Activated CD8-positive, alpha-beta memory T cell treated with anti-CD3 and anti-CD28 coated beads, Interleukin-2, amount 10 ng/mL, durations not matched to agents 7 days and 5 days (primary cell): ENCODE results near the gene PPCS. TPM values are rescaled to one million over a fixed set of nuclear protein-coding genes. Genes with fewer than 3 reads are reported as not detected.
A peak's percentile ranks its signal among the peaks of the same experiment; 100 is the strongest.
"Not testable (repeated sequence)": the region's sequence is repeated elsewhere in the genome, so short reads cannot be mapped to it uniquely, and the experiment has no call there.

Experiments used
- ATAC-seq: fragments of 150-1000 bp; cut with Tn5 transposase; one replicate; pipeline ENCODE4 v1.10.0; 2021; ENCODE audit warnings: moderate library complexity
- CTCF ChIA-PET: fragments of 350-600 bp; sonication (Branson Sonifier 250); formaldehyde crosslinking; loops from one replicate; lab custom pipeline; 2021; ENCODE audit warnings: antibody characterized with exemption; lab: Charles Lee
- DNase-seq: peaks from one replicate; pipeline ENCODE4 v3.0.0-alpha.2; 2020
- H3K27ac Mint-ChIP-seq: one replicate; pipeline ENCODE4 v1.8.0; 2021; ENCODE audit warnings: mild to moderate bottlenecking, mixed read lengths
- H3K27me3 Mint-ChIP-seq: one replicate; pipeline ENCODE4 v1.8.0; 2021; ENCODE audit warnings: mixed read lengths
- H3K36me3 Mint-ChIP-seq: one replicate; pipeline ENCODE4 v1.8.0; 2021; ENCODE audit warnings: mild to moderate bottlenecking, mixed read lengths
- H3K4me1 Mint-ChIP-seq: one replicate; pipeline ENCODE4 v1.8.0; 2021; ENCODE audit warnings: mixed read lengths
- H3K4me3 Mint-ChIP-seq: one replicate; pipeline ENCODE4 v1.8.0; 2021; ENCODE audit warnings: mild to moderate bottlenecking, moderate library complexity, mixed read lengths
- H3K9me3 Mint-ChIP-seq: one replicate; pipeline ENCODE4 v1.8.0; 2022; ENCODE audit warnings: low read depth, mixed read lengths
- total RNA-seq, 2 experiments: library from RNA; stranded (reverse); gene quantifications; one replicate each; pipeline ENCODE4 v1.2.3, GENCODE V29; 2021

PPCS gene
- total RNA-seq, 2 experiments from 2014 or later: 32.0 to 40.4 TPM

- Mint-ChIP-seq H3K4me1 (peaks cover 33% of the 10 kb centered on the region), H3K4me3 (peak within 1 kb of the TSS; percentile 69), H3K36me3 (peaks cover 27% of the 10 kb centered on the region), H3K27me3 (peaks cover 4% of the 10 kb centered on the region), H3K27ac (peak within 1 kb of the TSS; percentile 75), H3K9me3 (no peaks in the 10 kb centered on the region)
- CTCF ChIA-PET: interaction anchor here (1.0 to 1.7 kb wide), 2 partner anchors 11 kb away, joined by 3 to 6 read pairs; no protein-coding TSS in a partner anchor
- DNase-seq (peak; percentile 98), ATAC-seq (peak; percentile 99)
Observed at GRCh38 chr1:42462828-42463763, 6.8 kb downstream of the PPCS start, which contains the start of gene CCDC30. TSS of gene CCDC30 (plus strand) at chr1:42463286. CDS start at chr1:42480552, 17,266 bp downstream.

GRCh38 chr1:42463921-42464320 is 7.6 kb downstream of the PPCS start:
- Mint-ChIP-seq H3K9me3 (no peaks in the 10 kb centered on the region), H3K27me3 (peaks cover 7% of the 10 kb centered on the region), H3K4me1 (peaks cover 30% of the 10 kb centered on the region), H3K27ac (no peak overlapping the region), H3K36me3 (peaks cover 20% of the 10 kb centered on the region), H3K4me3 (peak overlapping the region; percentile 69)
- no peak for DNase-seq
- no peak for ATAC-seq
- CTCF ChIA-PET: interaction anchor here (0.7 to 1.7 kb wide), 2 partner anchors 10 to 120 kb away, joined by 4 to 6 read pairs; no protein-coding TSS in a partner anchor

- CTCF ChIA-PET: no interaction called here
- H3K4me1 Mint-ChIP-seq: peaks cover 26% of the 10 kb centered on the region
- peaks cover 7% of the 10 kb centered on the region for H3K27me3 Mint-ChIP-seq
- no peaks in the 10 kb centered on the region for H3K9me3 Mint-ChIP-seq
- DNase-seq: no peak
- peaks cover 2% of the 10 kb centered on the region for H3K36me3 Mint-ChIP-seq
- no peak for ATAC-seq
- H3K4me3 Mint-ChIP-seq: no peak overlapping the region
- H3K27ac Mint-ChIP-seq: no peak overlapping the region
Observed at GRCh38 chr1:42466030-42466429, 9.7 kb downstream of the PPCS start.

- DNase-seq: no peak
- H3K4me3 Mint-ChIP-seq: no peak overlapping the region
- H3K27ac Mint-ChIP-seq: no peak overlapping the region
- H3K9me3 Mint-ChIP-seq: no peaks in the 10 kb centered on the region
- peaks cover 3% of the 10 kb centered on the region for H3K27me3 Mint-ChIP-seq
- peaks cover 3% of the 10 kb centered on the region for H3K4me1 Mint-ChIP-seq
- no peak for ATAC-seq
- CTCF ChIA-PET: interaction anchor here (1.2 kb wide), 1 partner anchor 19 kb away, joined by 3 read pairs; no protein-coding TSS in a partner anchor
- no peaks in the 10 kb centered on the region for H3K36me3 Mint-ChIP-seq
Observed at GRCh38 chr1:42469727-42470126, 13.4 kb downstream of the PPCS start.

DNA sequence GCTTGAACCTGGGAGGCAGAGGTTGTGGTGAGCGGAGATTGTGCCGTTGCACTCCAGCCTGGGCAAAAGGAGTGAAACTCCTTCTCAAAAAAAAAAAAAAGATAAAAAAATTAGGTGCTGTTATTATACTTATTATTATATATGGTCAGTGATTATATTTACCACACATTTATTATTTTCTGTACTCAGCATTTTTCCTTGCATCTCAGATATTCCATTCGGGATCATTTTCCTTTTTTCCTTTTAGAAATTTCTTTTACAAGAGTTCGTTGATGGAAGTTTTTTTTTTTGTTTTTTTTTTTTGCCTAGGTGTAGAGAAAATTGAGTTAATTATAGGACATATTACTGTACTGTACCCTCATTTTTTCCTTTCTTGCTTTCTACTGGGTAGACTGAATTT is 20.3 kb downstream of the PPCS start:
- no peaks in the 10 kb centered on the region for H3K27me3 Mint-ChIP-seq
- CTCF ChIA-PET: no interaction called here
- H3K9me3 Mint-ChIP-seq: no peaks in the 10 kb centered on the region
- ATAC-seq (no peak), DNase-seq (no peak)
- H3K4me3 Mint-ChIP-seq: no peak overlapping the region
- H3K27ac Mint-ChIP-seq: no peak overlapping the region
- H3K4me1 Mint-ChIP-seq: no peaks in the 10 kb centered on the region
- H3K36me3 Mint-ChIP-seq: no peaks in the 10 kb centered on the region

DNA sequence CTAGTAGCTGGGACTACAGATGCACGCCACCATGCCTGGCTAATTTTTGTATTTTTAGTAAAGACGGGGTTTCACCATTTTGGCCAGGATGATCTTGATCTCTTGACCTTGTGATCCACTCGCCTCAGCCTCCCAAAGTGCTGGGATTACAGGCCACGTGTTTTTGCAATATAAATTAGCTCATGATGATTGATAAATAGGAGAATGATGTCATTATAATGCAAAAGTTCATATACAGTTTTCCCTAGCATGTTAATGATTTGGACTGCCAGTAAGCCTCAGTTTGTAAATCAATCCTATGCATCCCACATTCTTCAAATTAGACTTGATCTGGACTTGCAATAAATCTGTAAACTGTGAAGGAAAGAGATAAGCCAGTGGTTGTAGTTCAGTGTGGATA is 21.0 kb downstream of the PPCS start:
- H3K4me3 Mint-ChIP-seq, ATAC-seq, DNase-seq, H3K27ac Mint-ChIP-seq, CTCF ChIA-PET, H3K9me3 Mint-ChIP-seq, H3K4me1 Mint-ChIP-seq, H3K27me3 Mint-ChIP-seq, H3K36me3 Mint-ChIP-seq: not testable (repeated sequence)

- no peak for ATAC-seq
- H3K27me3 Mint-ChIP-seq: no peaks in the 10 kb centered on the region
- CTCF ChIA-PET: no interaction called here
- no peak for DNase-seq
- no peaks in the 10 kb centered on the region for H3K4me1 Mint-ChIP-seq
- H3K9me3 Mint-ChIP-seq: no peaks in the 10 kb centered on the region
- no peak overlapping the region for H3K4me3 Mint-ChIP-seq
- no peaks in the 10 kb centered on the region for H3K36me3 Mint-ChIP-seq
- H3K27ac Mint-ChIP-seq: no peak overlapping the region
Observed at GRCh38 chr1:42477775-42478174, 21.4 kb downstream of the PPCS start.

- no peak for DNase-seq
- Mint-ChIP-seq H3K36me3 (no peaks in the 10 kb centered on the region), H3K4me3 (no peak overlapping the region), H3K27me3 (no peaks in the 10 kb centered on the region), H3K4me1 (no peaks in the 10 kb centered on the region), H3K27ac (no peak overlapping the region), H3K9me3 (no peaks in the 10 kb centered on the region)
- no peak for ATAC-seq
- CTCF ChIA-PET: no interaction called here
Observed at GRCh38 chr1:42479621-42480020, 23.3 kb downstream of the PPCS start.

GRCh38 chr1:42480921-42481320 is 24.6 kb downstream of the PPCS start:
- Mint-ChIP-seq H3K27me3 (no peaks in the 10 kb centered on the region), H3K9me3 (no peaks in the 10 kb centered on the region), H3K27ac (no peak overlapping the region), H3K4me3 (no peak overlapping the region), H3K36me3 (no peaks in the 10 kb centered on the region), H3K4me1 (no peaks in the 10 kb centered on the region)
- DNase-seq (no peak), ATAC-seq (no peak)
- CTCF ChIA-PET: interaction anchor here (1.7 kb wide), 1 partner anchor 9 kb away, joined by 4 read pairs; no protein-coding TSS in a partner anchor

DNA sequence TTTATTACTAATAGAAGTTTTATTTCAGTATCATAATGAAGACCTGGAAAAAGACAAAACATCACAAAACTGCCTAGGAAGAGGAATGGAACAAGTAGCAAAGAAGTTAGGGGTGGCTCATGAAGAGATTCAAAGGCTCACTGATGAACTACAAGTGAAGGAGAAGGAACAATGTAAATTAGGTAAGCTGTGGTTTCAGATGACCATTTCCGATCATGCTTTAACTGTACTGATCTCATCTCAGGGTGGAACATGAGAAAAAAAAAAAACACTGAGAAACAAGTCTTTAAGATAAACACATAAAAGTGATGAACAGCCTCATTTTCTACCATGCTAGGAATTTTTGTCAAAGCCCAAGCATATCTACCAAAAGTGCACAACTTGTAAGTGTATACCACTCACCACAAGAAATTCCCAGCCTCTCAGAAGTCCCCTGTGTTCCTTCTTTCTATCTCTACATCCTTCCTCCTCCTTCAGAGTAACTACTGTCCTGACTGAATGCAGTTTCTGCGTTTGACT is 26.4 kb downstream of the PPCS start:
- Mint-ChIP-seq H3K27ac (no peak overlapping the region), H3K27me3 (no peaks in the 10 kb centered on the region), H3K36me3 (no peaks in the 10 kb centered on the region), H3K4me3 (no peak overlapping the region), H3K9me3 (no peaks in the 10 kb centered on the region), H3K4me1 (no peaks in the 10 kb centered on the region)
- no peak for ATAC-seq
- CTCF ChIA-PET: no interaction called here
- DNase-seq: no peak

GRCh38 chr1:42484382-42484781 is 28.0 kb downstream of the PPCS start:
- Mint-ChIP-seq H3K36me3 (no peaks in the 10 kb centered on the region), H3K27me3 (no peaks in the 10 kb centered on the region), H3K9me3 (no peaks in the 10 kb centered on the region), H3K27ac (no peak overlapping the region), H3K4me3 (no peak overlapping the region), H3K4me1 (no peaks in the 10 kb centered on the region)
- no peak for ATAC-seq
- CTCF ChIA-PET: no interaction called here
- DNase-seq: no peak

GRCh38 chr1:42490237-42490636 is 33.9 kb downstream of the PPCS start:
- peaks cover 3% of the 10 kb centered on the region for H3K36me3 Mint-ChIP-seq
- ATAC-seq: no peak
- H3K27me3 Mint-ChIP-seq: no peaks in the 10 kb centered on the region
- DNase-seq: no peak
- no peak overlapping the region for H3K4me3 Mint-ChIP-seq
- H3K9me3 Mint-ChIP-seq: peaks cover 3% of the 10 kb centered on the region
- H3K27ac Mint-ChIP-seq: no peak overlapping the region
- no peaks in the 10 kb centered on the region for H3K4me1 Mint-ChIP-seq
- CTCF ChIA-PET: interaction anchor here (2.0 kb wide), 1 partner anchor 9 kb away, joined by 4 read pairs; no protein-coding TSS in a partner anchor

- H3K27me3 Mint-ChIP-seq, DNase-seq, H3K27ac Mint-ChIP-seq, H3K4me1 Mint-ChIP-seq, CTCF ChIA-PET, H3K4me3 Mint-ChIP-seq, ATAC-seq: not testable (repeated sequence)
- Mint-ChIP-seq H3K36me3 (peaks cover 16% of the 10 kb centered on the region), H3K9me3 (peaks cover 10% of the 10 kb centered on the region)
Observed at GRCh38 chr1:42502031-42502430, 45.7 kb downstream of the PPCS start.
